Measurements from ENCODE around the gene EYA2. TPM values are rescaled to one million over a fixed set of nuclear protein-coding genes. Genes with fewer than 3 reads are reported as not detected.
"Not testable (repeated sequence)": the region's sequence is repeated elsewhere in the genome, so short reads cannot be mapped to it uniquely, and the experiment has no call there.

Gene EYA2
- total RNA-seq, 4 donors from 2014 or later, result 9.9 to 20.1 (median 13.8) TPM

DNA sequence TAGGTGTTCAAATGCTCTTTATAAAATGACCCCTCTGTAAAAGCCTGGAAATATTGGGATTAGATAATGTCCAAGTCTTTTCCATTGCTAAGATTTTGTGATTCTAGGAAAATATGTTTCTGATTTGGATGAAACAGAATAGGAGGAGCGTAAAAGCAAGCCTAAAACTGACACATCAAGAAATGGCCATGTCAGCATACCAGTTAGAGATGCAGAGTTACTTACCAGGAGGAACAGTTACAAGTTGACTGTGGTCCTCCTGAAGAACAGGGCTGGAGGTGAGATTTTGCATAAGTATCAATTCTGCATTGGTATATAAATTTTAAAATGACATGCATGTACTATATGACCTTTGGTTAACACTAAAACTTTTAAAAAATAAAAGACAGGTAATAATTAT, 35.3 kb downstream of the EYA2 start:
- 93 to 94% methylated on average over 1 of the region's 1 CpG for WGBS, 2 donors

DNA sequence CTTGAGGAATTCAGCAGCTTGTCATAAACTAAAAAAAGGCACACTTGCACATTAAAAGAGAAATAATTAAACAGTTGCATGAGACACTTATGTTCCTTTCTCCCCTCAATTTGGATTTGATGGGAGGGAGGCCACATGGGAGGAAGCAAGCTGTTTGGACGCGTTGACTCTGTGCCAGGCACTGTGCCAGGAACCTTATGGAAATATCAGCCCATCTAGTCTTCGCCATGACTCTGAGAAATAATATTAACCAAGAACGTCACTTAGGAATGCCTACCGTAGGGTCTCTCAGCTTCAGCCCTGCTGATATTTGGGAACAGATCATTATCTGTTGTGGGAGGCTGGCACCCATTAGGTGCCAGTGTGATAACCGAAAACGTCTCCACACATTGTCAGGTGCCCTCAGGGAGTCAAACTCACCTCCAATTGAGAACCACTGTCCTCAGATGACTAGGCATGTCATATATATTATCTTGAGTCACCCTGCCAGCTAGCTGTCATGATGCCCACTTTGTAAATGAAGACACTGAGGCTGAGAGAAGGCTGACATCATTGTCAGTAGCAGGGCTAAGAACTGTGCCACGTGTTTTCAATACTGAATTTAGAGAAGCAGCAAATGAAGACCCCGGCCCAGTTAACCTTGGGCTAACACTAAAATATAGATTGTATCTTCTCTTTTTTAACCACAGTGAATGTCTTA, 36.1 kb downstream of the EYA2 start:
- Histone ChIP-seq H3K4me1 (peaks cover 5 to 14% of the 10 kb centered on the region in 2 donors), H3K36me3 (no peaks in the 10 kb centered on the region), H3K9me3 (no peaks in the 10 kb centered on the region), H3K4me3 (replicated peaks in 1 of 3) (no peak overlapping the region), H3K27me3 (no peaks in the 10 kb centered on the region), H3K27ac (peak overlapping the region in 1 of 3 donors; percentile 12)
- intact Hi-C loops (cut with DNase I), result no loop called here
- 62 to 67% methylated on average over 9 of the region's 9 CpGs for WGBS, 2 donors
- DNase-seq, result no peak
- TF ChIP-seq POLR2A (IDR thresholded peaks at IDR 0.05), result no peak
- TF ChIP-seq CTCF (IDR thresholded peaks at IDR 0.05), result no peak

More for the DNA sequence above, 35.3 kb downstream of the EYA2 start:
- TF ChIP-seq CTCF (IDR thresholded peaks at IDR 0.05) (no peak), POLR2A (IDR thresholded peaks at IDR 0.05) (no peak)
- Histone ChIP-seq H3K4me1 (peaks cover 5 to 14% of the 10 kb centered on the region in 2 donors), H3K27ac (peak overlapping the region in 1 of 3 donors; percentile 12), H3K27me3 (no peaks in the 10 kb centered on the region), H3K9me3 (no peaks in the 10 kb centered on the region), H3K4me3 (replicated peaks in 1 of 3) (no peak overlapping the region), H3K36me3 (no peaks in the 10 kb centered on the region)
- no peak for DNase-seq
- intact Hi-C loops (cut with DNase I), result no loop called here

DNA sequence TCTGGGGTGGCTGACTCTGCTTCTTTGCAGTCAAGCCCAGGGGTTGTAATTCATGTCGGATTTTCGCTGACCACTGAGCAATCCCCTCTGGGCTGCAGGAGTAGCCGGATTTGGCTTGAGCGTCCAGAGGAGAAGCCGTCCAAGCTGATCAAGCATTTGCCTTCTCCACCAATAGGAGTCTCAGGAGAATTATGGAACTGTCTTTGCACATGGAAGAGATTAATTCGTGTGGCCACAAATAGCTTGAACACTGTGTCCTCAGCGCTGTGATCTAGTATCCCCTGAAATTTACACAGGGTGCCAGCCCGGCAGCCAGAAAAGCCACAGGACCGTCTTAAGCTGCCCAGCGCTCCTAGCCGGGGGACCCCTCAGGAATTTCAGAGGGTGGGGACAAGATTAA, 37.1 kb downstream of the EYA2 start:
- intact Hi-C loops (cut with DNase I), result no loop called here
- 69 to 86% methylated on average over 11 of the region's 11 CpGs for WGBS, 2 donors
- H3K27me3 ChIP-seq, result no peaks in the 10 kb centered on the region
- TF ChIP-seq POLR2A (IDR thresholded peaks at IDR 0.05), result no peak
- no peak for TF ChIP-seq CTCF (IDR thresholded peaks at IDR 0.05)
- H3K4me1 ChIP-seq, result peaks cover 11 to 21% of the 10 kb centered on the region in 2 donors
- no peak for DNase-seq
- no peak overlapping the region for H3K4me3 ChIP-seq (replicated peaks in 1 of 3)
- no peaks in the 10 kb centered on the region for H3K9me3 ChIP-seq
- H3K36me3 ChIP-seq, result no peaks in the 10 kb centered on the region
- H3K27ac ChIP-seq, result peak overlapping the region in 1 of 3 donors; percentile 20

DNA sequence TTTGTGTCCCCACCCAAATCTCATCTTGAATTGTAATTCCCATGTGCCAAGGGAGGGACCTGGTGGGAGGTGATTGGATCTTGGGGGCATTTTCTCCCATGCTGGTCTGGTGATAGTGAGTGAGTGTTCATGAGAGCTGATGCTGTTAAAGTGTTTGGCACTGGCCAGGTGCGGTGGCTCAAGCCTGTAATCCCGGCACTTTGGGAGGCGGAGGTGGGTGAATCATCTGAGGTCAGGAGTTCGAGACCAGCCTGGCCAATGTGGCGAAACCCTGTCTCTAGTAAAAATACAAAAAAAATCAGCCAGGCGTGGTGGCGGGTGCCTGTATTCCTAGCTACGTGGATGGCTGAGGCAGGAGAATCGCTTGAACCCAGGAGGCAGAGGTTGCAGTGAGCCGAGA, 37.8 kb downstream of the EYA2 start:
- H3K27me3 ChIP-seq; H3K4me3 ChIP-seq (replicated peaks in 1 of 3); intact Hi-C loops (cut with DNase I); H3K36me3 ChIP-seq; H3K9me3 ChIP-seq; DNase-seq; H3K27ac ChIP-seq: not testable (repeated sequence)
- WGBS, 2 donors, result 92 to 93% methylated on average over 10 of the region's 10 CpGs
- H3K4me1 ChIP-seq, result peaks cover 16 to 26% of the 10 kb centered on the region in 2 donors

- H3K4me1 ChIP-seq, result peaks cover 18 to 30% of the 10 kb centered on the region in 2 donors
- H3K27me3 ChIP-seq, result no peaks in the 10 kb centered on the region
- no peak overlapping the region for H3K4me3 ChIP-seq (replicated peaks in 1 of 3)
- 83 to 85% methylated on average over 5 of the region's 5 CpGs for WGBS, 2 donors
- peak overlapping the region in 1 of 3 donors; percentile 18 for H3K27ac ChIP-seq
- no peak for TF ChIP-seq POLR2A (IDR thresholded peaks at IDR 0.05)
- TF ChIP-seq CTCF (IDR thresholded peaks at IDR 0.05), result no peak
- H3K36me3 ChIP-seq, result no peaks in the 10 kb centered on the region
- no peak for DNase-seq
- no peaks in the 10 kb centered on the region for H3K9me3 ChIP-seq
- intact Hi-C loops (cut with DNase I), result no loop called here
Observed at GRCh38 chr20:46933150-46933549, 38.5 kb downstream of the EYA2 start.
